Colon (tissue), 2 donors: ENCODE measurements around the gene OGG1.

ENCODE experiments used
- FAIRE-seq: peaks from 2 replicates; lab custom pipeline; 2012; peaks lifted over from hg19 to GRCh38; lab: Jason Lieb, UNC
- donor health status: control.
- donor health status: control.

OGG1 gene

GRCh38 chr3:9786209-9786739 lies 36.5 kb downstream of the OGG1 start:
- FAIRE-seq, result no peak

- FAIRE-seq, result no peak
Measured at GRCh38 chr3:9786825-9787669, 37.3 kb downstream of the OGG1 start.

GRCh38 chr3:9787714-9788113 lies 38.0 kb downstream of the OGG1 start:
- FAIRE-seq, result no peak

- FAIRE-seq, result no peak
Measured at GRCh38 chr3:9791127-9791526, 41.4 kb downstream of the OGG1 start.

- FAIRE-seq, result no peak
Measured at GRCh38 chr3:9791790-9792404, 42.1 kb downstream of the OGG1 start.

GRCh38 chr3:9792405-9793160 lies 42.8 kb downstream of the OGG1 start, which contains the start of the genes ARPC4 and TADA3:
Gene ARPC4 (plus strand): TSS chr3:9793082. CDS start chr3:9793122, 40 bp downstream.
Gene TADA3 (minus strand): TSS chr3:9792473. CDS start chr3:9791466, 1,007 bp downstream.
- FAIRE-seq, result no peak

- FAIRE-seq, result no peak
Measured at GRCh38 chr3:9793161-9793781, 43.5 kb downstream of the OGG1 start.

GRCh38 chr3:9794400-9794799 lies 44.6 kb downstream of the OGG1 start:
- no peak for FAIRE-seq

GRCh38 chr3:9795207-9795606 lies 45.5 kb downstream of the OGG1 start:
- FAIRE-seq, result no peak

GRCh38 chr3:9797196-9797945 lies 47.6 kb downstream of the OGG1 start:
- no peak for FAIRE-seq

GRCh38 chr3:9800529-9800928 lies 50.8 kb downstream of the OGG1 start:
- FAIRE-seq, result no peak

- FAIRE-seq, result no peak
Measured at GRCh38 chr3:9803494-9803893, 53.7 kb downstream of the OGG1 start.

GRCh38 chr3:9804996-9805395 lies 55.2 kb downstream of the OGG1 start:
- FAIRE-seq, result no peak

- FAIRE-seq, result no peak
Measured at GRCh38 chr3:9806137-9806536, 56.4 kb downstream of the OGG1 start.
